Measurements from ENCODE around the gene TMA7. TPM values are rescaled to one million over a fixed set of nuclear protein-coding genes. Genes with fewer than 3 reads are reported as not detected.

TMA7 gene
- total and polyA plus RNA-seq, 2 of the 13 experiments (the other 11 are each of a cell fraction or from before 2014, with no cell fraction given): 100 to 486 TPM

- 0 out of 2 replicates have a peak, but pooled peaks have one; percentile 25 for TF ChIP-seq ARNTL (CRISPR knock-in tag; IDR thresholded peaks at IDR 0.05)
- no peak for TF ChIP-seq NCOA2 (CRISPR knock-in tag; IDR thresholded peaks at IDR 0.05)
- TF ChIP-seq TFDP2 (CRISPR knock-in tag; IDR thresholded peaks at IDR 0.05): peak; percentile 91
- TF ChIP-seq ETV5 (CRISPR knock-in tag; IDR thresholded peaks at IDR 0.05; ENCODE audit: borderline replicate concordance): peak; percentile 47; the same call in 1 of the 2 replicates
- peak; percentile 48; the same call in 1 of the 2 replicates for TF ChIP-seq ZBTB7A (CRISPR knock-in tag; IDR thresholded peaks at IDR 0.05)
- no peak for TF ChIP-seq U2AF2 (IDR thresholded peaks at IDR 0.05; ENCODE audit: low read depth, low read length)
- TF ChIP-seq KLF16 (CRISPR knock-in tag; IDR thresholded peaks at IDR 0.05): peak in 1 of 2 experiments; percentile 88; a peak in 2 of 4 replicates
- TF ChIP-seq POLR2AphosphoS5 (IDR thresholded peaks at IDR 0.05; ENCODE audit: low read depth, low read length): peak; percentile 95
- TF ChIP-seq EP300 (IDR thresholded peaks at IDR 0.05; ENCODE audit: low read depth in 2 of 2, low read length in 2 of 2): 0 out of 4 replicates have a peak, but pooled peaks of 1 of the 2 experiments have one; percentile 45
- TF ChIP-seq EP300 (CRISPR knock-in tag; IDR thresholded peaks at IDR 0.05; ENCODE audit: borderline replicate concordance): no peak; the same call in 1 of the 2 replicates
- 0 out of 2 replicates have a peak, but pooled peaks have one; percentile 84 for TF ChIP-seq PRMT3 (CRISPR knock-in tag; IDR thresholded peaks at IDR 0.05; ENCODE audit: borderline replicate concordance, low read depth)
- TF ChIP-seq CBX5 (CRISPR knock-in tag; IDR thresholded peaks at IDR 0.05; ENCODE audit: borderline replicate concordance): peak; percentile 45; the same call in 1 of the 2 replicates
- peak; percentile 51 for TF ChIP-seq MED8 (CRISPR knock-in tag; IDR thresholded peaks at IDR 0.05; ENCODE audit: insufficient replicate concordance)
- TF ChIP-seq ZNF746 (CRISPR knock-in tag; IDR thresholded peaks at IDR 0.05): 0 out of 2 replicates have a peak, but pooled peaks have one; percentile 42
- TF ChIP-seq ZNF256 (CRISPR knock-in tag; conservative IDR thresholded peaks at IDR 0.05): no peak
- no peak for TF ChIP-seq ZNF513 (CRISPR knock-in tag; conservative IDR thresholded peaks at IDR 0.05)
- TF ChIP-seq TMF1 (CRISPR knock-in tag; IDR thresholded peaks at IDR 0.05; ENCODE audit: low read depth): no peak
- TF ChIP-seq ZNF510 (CRISPR knock-in tag; IDR thresholded peaks at IDR 0.05; ENCODE audit: low read depth): no peak
- TF ChIP-seq GMEB2 (CRISPR knock-in tag; IDR thresholded peaks at IDR 0.05; ENCODE audit: low read depth): no peak
- TF ChIP-seq NR2F2 (IDR thresholded peaks at IDR 0.05; ENCODE audit: borderline replicate concordance, low read depth): peak; percentile 49; the same call in 1 of the 2 replicates
- TF ChIP-seq ZNF781 (CRISPR knock-in tag; IDR thresholded peaks at IDR 0.05; ENCODE audit: borderline replicate concordance, not compliant biosample characterization): peak; percentile 37
- peak; percentile 93; the same call in 1 of the 2 replicates for TF ChIP-seq NRL (CRISPR knock-in tag; IDR thresholded peaks at IDR 0.05; ENCODE audit: borderline replicate concordance)
- peak; percentile 62 for TF ChIP-seq HDAC2 (CRISPR knock-in tag; IDR thresholded peaks at IDR 0.05)
- TF ChIP-seq GTF2F1 (IDR thresholded peaks at IDR 0.05; ENCODE audit: low read length): no peak
- peak; percentile 77 for TF ChIP-seq ZNF431 (CRISPR knock-in tag; IDR thresholded peaks at IDR 0.05; ENCODE audit: borderline replicate concordance, low read depth)
- peak; percentile 91 to 98 for TF ChIP-seq POLR2A (IDR thresholded peaks at IDR 0.05; ENCODE audit: insufficient read depth in 1 of 2, low read depth in 2 of 2, low read length in 2 of 2)
- TF ChIP-seq ZNF225 (CRISPR knock-in tag; IDR thresholded peaks at IDR 0.05): 0 out of 2 replicates have a peak, but pooled peaks have one; percentile 22
These were observed 6.6 kb downstream of the TMA7 start, which contains the start of gene ATRIP (continued) for GRCh38 chr3:48446425-48447193.
